Activated CD4-positive, alpha-beta memory T cell treated with anti-CD3 and anti-CD28 coated beads, Interleukin-2, amount 10 ng/mL, durations not matched to agents 7 days and 5 days (primary cell): ENCODE results near the gene PTGES2. TPM values are rescaled to one million over a fixed set of nuclear protein-coding genes. Genes with fewer than 3 reads are reported as not detected.
"Not testable (repeated sequence)": the region's sequence is repeated elsewhere in the genome, so short reads cannot be mapped to it uniquely, and the experiment has no call there.

Experiments used
- CTCF ChIA-PET: fragments of 350-600 bp; sonication (Branson Sonifier 250); formaldehyde crosslinking; loops from one replicate; lab custom pipeline; 2021; ENCODE audit warnings: antibody characterized with exemption, inconsistent platforms; lab: Charles Lee
- POLR2A ChIA-PET: fragments of 350-600 bp; sonication (Branson Sonifier 250); formaldehyde crosslinking; loops from one replicate; lab custom pipeline; 2021; ENCODE audit warnings: antibody characterized with exemption; lab: Charles Lee
- DNase-seq: peaks from one replicate; pipeline ENCODE4 v3.0.0-alpha.2; 2020
- H3K27ac Mint-ChIP-seq: one replicate; pipeline ENCODE4 v1.8.0; 2021; ENCODE audit warnings: mild to moderate bottlenecking, mixed read lengths
- H3K27me3 Mint-ChIP-seq: one replicate; pipeline ENCODE4 v1.8.0; 2021; ENCODE audit warnings: mixed read lengths
- H3K36me3 Mint-ChIP-seq: one replicate; pipeline ENCODE4 v1.8.0; 2021; ENCODE audit warnings: low read depth, mixed read lengths
- H3K4me1 Mint-ChIP-seq: one replicate; pipeline ENCODE4 v1.8.0; 2021; ENCODE audit warnings: mixed read lengths
- H3K4me3 Mint-ChIP-seq: one replicate; pipeline ENCODE4 v1.8.0; 2021; ENCODE audit warnings: mild to moderate bottlenecking, mixed read lengths
- H3K9me3 Mint-ChIP-seq: one replicate; pipeline ENCODE4 v1.8.0; 2021; ENCODE audit warnings: mixed read lengths
- total RNA-seq, 2 experiments: library from RNA; stranded (reverse); gene quantifications; one replicate each; pipeline ENCODE4 v1.2.3, GENCODE V29; 2021

The PTGES2 gene
- total RNA-seq, 2 experiments from 2014 or later, result 35.6 to 38.1 TPM

GRCh38 chr9:128078504-128079434 lies 48.8 kb downstream of the PTGES2 start:
- Mint-ChIP-seq H3K9me3 (no peaks in the 10 kb centered on the region), H3K27me3 (no peaks in the 10 kb centered on the region), H3K4me3 (peak overlapping the region; percentile 16), H3K36me3 (peaks cover 43% of the 10 kb centered on the region), H3K27ac (peak overlapping the region; percentile 74), H3K4me1 (peaks cover 51% of the 10 kb centered on the region)
- no peak for DNase-seq
- CTCF ChIA-PET, result interaction anchor here (0.9 to 1.9 kb wide), 6 partner anchors 9 to 136 kb away, joined by 3 to 5 read pairs (median 3); no protein-coding TSS in a partner anchor
- POLR2A ChIA-PET, result interaction anchor here (0.6 to 3.7 kb wide), 6 partner anchors 11 to 81 kb away, joined by 3 to 22 read pairs (median 3); partner anchors contain the start of genes BBLN, NAIF1 and SLC25A25

GRCh38 chr9:128077847-128078503 lies 49.6 kb downstream of the PTGES2 start:
- CTCF ChIA-PET, result interaction anchor here (1.3 to 1.9 kb wide), 3 partner anchors 14 to 38 kb away, joined by 3 to 5 read pairs (median 3); no protein-coding TSS in a partner anchor

GRCh38 chr9:128073253-128073886 lies 54.2 kb downstream of the PTGES2 start:
- no peaks in the 10 kb centered on the region for H3K27me3 Mint-ChIP-seq
- peaks cover 59% of the 10 kb centered on the region for H3K4me1 Mint-ChIP-seq
- peak overlapping the region; percentile 92 for H3K27ac Mint-ChIP-seq
- ChIA-PET POLR2A (interaction anchor here (0.9 to 1.9 kb wide), 7 partner anchors 10 to 93 kb away, joined by 3 to 7 read pairs (median 5); partner anchors contain the start of gene EEIG1), CTCF (interaction anchor here (1.1 to 3.6 kb wide), 7 partner anchors 10 to 339 kb away, joined by 3 to 27 read pairs (median 8); partner anchors contain the start of gene TOR2A)
- no peaks in the 10 kb centered on the region for H3K9me3 Mint-ChIP-seq
- no peak for DNase-seq
- peaks cover 52% of the 10 kb centered on the region for H3K36me3 Mint-ChIP-seq
- no peak overlapping the region for H3K4me3 Mint-ChIP-seq

More at GRCh38 chr9:128077847-128078503, 49.6 kb downstream of the PTGES2 start:
- no peak for DNase-seq
- Mint-ChIP-seq H3K27ac (peak overlapping the region; percentile 74), H3K4me3 (no peak overlapping the region), H3K27me3 (no peaks in the 10 kb centered on the region), H3K4me1 (peaks cover 57% of the 10 kb centered on the region), H3K9me3 (no peaks in the 10 kb centered on the region), H3K36me3 (peaks cover 49% of the 10 kb centered on the region)
- POLR2A ChIA-PET, result interaction anchor here (0.8 to 3.7 kb wide), 2 partner anchors 10 to 53 kb away, joined by 3 to 22 read pairs; partner anchors contain the start of genes NAIF1 and SLC25A25

- H3K36me3 Mint-ChIP-seq, result peaks cover 44% of the 10 kb centered on the region
- H3K27me3 Mint-ChIP-seq, result no peaks in the 10 kb centered on the region
- ChIA-PET CTCF (interaction anchor here (0.6 to 3.6 kb wide), 10 partner anchors 10 to 338 kb away, joined by 3 to 27 read pairs (median 5); partner anchors contain the start of gene TOR2A), POLR2A (interaction anchor here (0.7 to 1.9 kb wide), 15 partner anchors 11 to 621 kb away, joined by 3 to 7 read pairs (median 4); partner anchors contain the start of genes EEIG1, LRSAM1 and RPL12)
- DNase-seq, result peak; percentile 43
- peaks cover 49% of the 10 kb centered on the region for H3K4me1 Mint-ChIP-seq
- peak overlapping the region; percentile 70 for H3K4me3 Mint-ChIP-seq
- no peaks in the 10 kb centered on the region for H3K9me3 Mint-ChIP-seq
- H3K27ac Mint-ChIP-seq, result peak overlapping the region; percentile 92
These were observed 55.1 kb downstream of the PTGES2 start for GRCh38 chr9:128072144-128073021.

GRCh38 chr9:128071475-128071874 lies 56.1 kb downstream of the PTGES2 start:
- peaks cover 41% of the 10 kb centered on the region for H3K4me1 Mint-ChIP-seq
- CTCF ChIA-PET, result interaction anchor here (2.3 to 3.6 kb wide), 3 partner anchors 12 to 128 kb away, joined by 8 to 27 read pairs (median 19); no protein-coding TSS in a partner anchor
- not testable (repeated sequence) for H3K9me3 Mint-ChIP-seq, H3K27me3 Mint-ChIP-seq, DNase-seq
- H3K36me3 Mint-ChIP-seq, result peaks cover 37% of the 10 kb centered on the region
- peak overlapping the region; percentile 70 for H3K4me3 Mint-ChIP-seq
- POLR2A ChIA-PET, result interaction anchor here (1.4 to 1.9 kb wide), 5 partner anchors 10 to 45 kb away, joined by 4 to 7 read pairs (median 5); no protein-coding TSS in a partner anchor
- H3K27ac Mint-ChIP-seq, result peak overlapping the region; percentile 92

- DNase-seq, result no peak
- H3K27me3 Mint-ChIP-seq, result no peaks in the 10 kb centered on the region
- peaks cover 46% of the 10 kb centered on the region for H3K4me1 Mint-ChIP-seq
- POLR2A ChIA-PET, result interaction anchor here (1.4 kb wide), 1 partner anchor 9 kb away, joined by 4 read pairs; no protein-coding TSS in a partner anchor
- CTCF ChIA-PET, result interaction anchor here (3.6 kb wide), 1 partner anchor 128 kb away, joined by 19 read pairs; no protein-coding TSS in a partner anchor
- peak overlapping the region; percentile 70 for H3K4me3 Mint-ChIP-seq
- peak overlapping the region; percentile 92 for H3K27ac Mint-ChIP-seq
- H3K36me3 Mint-ChIP-seq, result peaks cover 35% of the 10 kb centered on the region
- no peaks in the 10 kb centered on the region for H3K9me3 Mint-ChIP-seq
These were observed 56.7 kb downstream of the PTGES2 start for GRCh38 chr9:128070874-128071273.

Other genes with a start within 250 kb of the PTGES2 start
- 100 to 1,000 TPM; 141 to 146 TPM for gene ST6GALNAC6, start 228.1 kb downstream of the PTGES2 start, total RNA-seq
- gene ST6GALNAC4, start 210.7 kb downstream of the PTGES2 start, total RNA-seq, result 10 to 100 TPM; 19.4 to 21.5 TPM
- gene PIP5KL1, start 197.0 kb downstream of the PTGES2 start, total RNA-seq, result 1 to 10 TPM; 1.5 to 1.9 TPM
- 10 to 100 TPM; 48.2 TPM for gene DPM2, start 189.9 kb downstream of the PTGES2 start, total RNA-seq
- gene EEIG1, start 146.7 kb downstream of the PTGES2 start, total RNA-seq, result 100 to 1,000 TPM; 212 to 218 TPM
- 10 to 100 TPM; 12.0 to 14.1 TPM for gene NAIF1, start 60.4 kb downstream of the PTGES2 start, total RNA-seq
- gene SLC25A25, start 59.5 kb downstream of the PTGES2 start, total RNA-seq, result 10 to 100 TPM; 21.3 to 22.2 TPM
- not detected for gene LCN2, start 21.7 kb upstream of the PTGES2 start, total RNA-seq
- 10 to 100 TPM; 91.3 to 94.1 TPM for gene BBLN, start 32.5 kb upstream of the PTGES2 start, total RNA-seq
- gene CIZ1, start 63.8 kb upstream of the PTGES2 start, total RNA-seq, result 100 to 1,000 TPM; 112 to 116 TPM
- under 1 TPM; 0.30 to 0.40 TPM for gene DNM1, start 75.7 kb upstream of the PTGES2 start, total RNA-seq
- gene GOLGA2, start 148.3 kb upstream of the PTGES2 start, total RNA-seq, result 10 to 100 TPM; 48.0 to 52.8 TPM
- gene SWI5, start 148.5 kb upstream of the PTGES2 start, total RNA-seq, result 10 to 100 TPM; 11.0 to 11.4 TPM
- 10 to 100 TPM; 16.9 to 18.9 TPM for gene TRUB2, start 194.7 kb upstream of the PTGES2 start, total RNA-seq
- gene COQ4, start 195.1 kb upstream of the PTGES2 start, total RNA-seq, result 10 to 100 TPM; 27.6 to 28.4 TPM
- gene SLC27A4, start 212.8 kb upstream of the PTGES2 start, total RNA-seq, result 10 to 100 TPM; 13.6 to 14.0 TPM
- gene URM1, start 243.6 kb upstream of the PTGES2 start, total RNA-seq, result 10 to 100 TPM; 62.8 to 64.3 TPM